H9 (cell line): ENCODE results near the gene IL17RE. TPM values are rescaled to one million over a fixed set of nuclear protein-coding genes. Genes with fewer than 3 reads are reported as not detected.

Experiments
- DNase-seq: peaks from one replicate; pipeline ENCODE4 v3.0.0-alpha.2; 2017
- H2AFZ ChIP-seq: one replicate; pipeline ENCODE4 v1.6.1; 2013; ENCODE audit warnings: mild to moderate bottlenecking, low read length, control low read depth, moderate library complexity
- H2AK5ac ChIP-seq: 2 replicates; pipeline ENCODE4 v1.6.1; 2013; ENCODE audit warnings: low read length, control low read depth, mixed read lengths; ENCODE audit not compliant: insufficient read length
- H2BK120ac ChIP-seq: one replicate; pipeline ENCODE4 v1.6.1; 2013; ENCODE audit warnings: low read depth, mild to moderate bottlenecking, low read length, control low read depth, inconsistent platforms; ENCODE audit not compliant: poor library complexity, severe bottlenecking
- H2BK12ac ChIP-seq: 2 replicates; pipeline ENCODE4 v1.6.1; 2013; ENCODE audit warnings: low read length, control low read depth, mixed read lengths, low read depth; ENCODE audit not compliant: insufficient read length
- H2BK15ac ChIP-seq: 2 replicates; pipeline ENCODE4 v1.6.1; 2013; ENCODE audit warnings: low read depth, low read length, control low read depth
- H2BK20ac ChIP-seq: one replicate; pipeline ENCODE4 v1.6.1; 2013; ENCODE audit warnings: low read depth, mild to moderate bottlenecking, low read length, control low read depth, inconsistent platforms; ENCODE audit not compliant: poor library complexity, severe bottlenecking
- H2BK5ac ChIP-seq: 2 replicates; pipeline ENCODE4 v1.6.1; 2013; ENCODE audit warnings: low read length, control low read depth, mixed read lengths; ENCODE audit not compliant: insufficient read length
- H3K14ac ChIP-seq: 2 replicates; pipeline ENCODE4 v1.6.1; 2013; ENCODE audit warnings: low read length, control low read depth; ENCODE audit not compliant: insufficient read depth
- H3K18ac ChIP-seq: 2 replicates; pipeline ENCODE4 v1.6.1; 2013; ENCODE audit warnings: low read depth, mild to moderate bottlenecking, mixed read lengths, low read length, control low read depth; ENCODE audit not compliant: insufficient read length
- H3K23ac ChIP-seq: 2 replicates; pipeline ENCODE4 v1.6.1; 2013; ENCODE audit warnings: low read length, control low read depth, mixed read lengths, low read depth; ENCODE audit not compliant: insufficient read length
- H3K23me2 ChIP-seq: 2 replicates; pipeline ENCODE4 v1.6.1; 2013; ENCODE audit warnings: low read depth, mild to moderate bottlenecking, mixed read lengths, low read length, control low read depth; ENCODE audit not compliant: insufficient read length, poor library complexity, severe bottlenecking
- H3K27ac ChIP-seq: 2 replicates; pipeline ENCODE4 v1.5.1; 2013; ENCODE audit warnings: low read length, control low read depth, mixed read lengths, low read depth; ENCODE audit not compliant: insufficient read length
- H3K27me3 ChIP-seq: 2 replicates; pipeline ENCODE4 v1.6.1; 2013; ENCODE audit warnings: low read length, control low read depth, inconsistent platforms; ENCODE audit not compliant: insufficient read depth
- H3K4ac ChIP-seq: 2 replicates; pipeline ENCODE4 v1.6.1; 2013; ENCODE audit warnings: low read depth, mild to moderate bottlenecking, control low read depth, inconsistent platforms, low read length, moderate library complexity
- H3K4me1 ChIP-seq: 2 replicates; pipeline ENCODE4 v1.6.1; 2013; ENCODE audit warnings: low read length, control low read depth, inconsistent platforms; ENCODE audit not compliant: insufficient read depth
- H3K4me2 ChIP-seq: 2 replicates; pipeline ENCODE4 v1.6.1; 2013; ENCODE audit warnings: low read length, control low read depth, mixed read lengths; ENCODE audit not compliant: insufficient read length, insufficient read depth
- H3K56ac ChIP-seq: 2 replicates; pipeline ENCODE4 v1.6.1; 2013; ENCODE audit warnings: low read depth, mild to moderate bottlenecking, mixed read lengths, low read length, control low read depth; ENCODE audit not compliant: insufficient read length
- H3K79me1 ChIP-seq: 2 replicates; pipeline ENCODE4 v1.6.1; 2013; ENCODE audit warnings: low read depth, mild to moderate bottlenecking, moderate library complexity, low read length, control low read depth, inconsistent platforms; ENCODE audit not compliant: insufficient read depth, poor library complexity, severe bottlenecking
- H3K79me2 ChIP-seq: 2 replicates; pipeline ENCODE4 v1.6.1; 2013; ENCODE audit warnings: low read length, control low read depth, inconsistent platforms; ENCODE audit not compliant: insufficient read depth
- H3K9ac ChIP-seq: 2 replicates; pipeline ENCODE4 v1.6.1; 2013; ENCODE audit warnings: low read length, control low read depth, mixed read lengths; ENCODE audit not compliant: insufficient read length; ENCODE audit errors: extremely low read depth
- H3K9me3 ChIP-seq: one replicate; pipeline ENCODE4 v1.6.1; 2013; ENCODE audit warnings: low read depth, low read length, inconsistent platforms; ENCODE audit not compliant: control insufficient read depth
- H3T11ph ChIP-seq: one replicate; pipeline ENCODE4 v1.6.1; 2013; ENCODE audit warnings: mild to moderate bottlenecking, low read length, control low read depth, inconsistent platforms
- H4K20me1 ChIP-seq: one replicate; pipeline ENCODE4 v1.6.1; 2013; ENCODE audit not compliant: control insufficient read depth, insufficient read length, insufficient read depth
- H4K5ac ChIP-seq: 2 replicates; pipeline ENCODE4 v1.6.1; 2013; ENCODE audit warnings: low read depth, mild to moderate bottlenecking, mixed read lengths, low read length, control low read depth; ENCODE audit not compliant: insufficient read length
- H4K8ac ChIP-seq: replicated peaks from 2 replicates; pipeline ENCODE4 v1.6.1; 2013; ENCODE audit warnings: low read length, control low read depth, mixed read lengths, low read depth; ENCODE audit not compliant: insufficient read length
- H4K91ac ChIP-seq: 2 replicates; pipeline ENCODE4 v1.6.1; 2013; ENCODE audit warnings: low read depth, mild to moderate bottlenecking, moderate library complexity, mixed read lengths, low read length, control low read depth; ENCODE audit not compliant: insufficient read length
- H3K27ac Mint-ChIP-seq, 3 experiments: 2 replicates in 2 of 3; 3 replicates in 1 of 3; pipeline ENCODE4 v1.8.0; 2020 to 2021; ENCODE audit warnings: mixed read lengths in 3 of 3, mild to moderate bottlenecking in 1 of 3, moderate library complexity in 1 of 3
- H3K27me3 Mint-ChIP-seq: 2 replicates; pipeline ENCODE4 v1.8.0; 2021; ENCODE audit warnings: low read depth, mild to moderate bottlenecking, moderate library complexity, mixed read lengths
- H3K36me3 Mint-ChIP-seq, 3 experiments: 2 replicates in 2 of 3; 3 replicates in 1 of 3; pipeline ENCODE4 v1.8.0; 2020 to 2021; ENCODE audit warnings: low read depth in 3 of 3, mixed read lengths in 3 of 3; ENCODE audit not compliant: insufficient read depth in 1 of 3
- H3K4me1 Mint-ChIP-seq, 2 experiments: 2 replicates each; pipeline ENCODE4 v1.8.0; 2020; ENCODE audit warnings: mixed read lengths in 2 of 2
- H3K4me3 Mint-ChIP-seq, 2 experiments: 2 replicates in 1 of 2; 3 replicates in 1 of 2; pipeline ENCODE4 v1.8.0; 2020 to 2021; ENCODE audit warnings: mild to moderate bottlenecking in 2 of 2, mixed read lengths in 2 of 2, moderate library complexity in 1 of 2
- H3K9me3 Mint-ChIP-seq, 2 experiments: 2 replicates in 1 of 2; 3 replicates in 1 of 2; pipeline ENCODE4 v1.8.0; 2020; ENCODE audit warnings: mild to moderate bottlenecking in 2 of 2, mixed read lengths in 2 of 2, moderate library complexity in 1 of 2
- WGBS: extraction: QIAGEN DNeasy Blood & Tissue Kit; methylation state at CpG from one replicate; pipeline ENCODE4 v1.1.7; 2013; ENCODE audit warnings: missing lambda C conversion rate, low lambda C conversion rate, mixed read lengths; ENCODE audit not compliant: insufficient read length; ENCODE audit errors: extremely low coverage; 5-methylcytosine and 5-hydroxymethylcytosine counted together
- total RNA-seq: library from RNA; stranded (reverse); gene quantifications from 2 replicates; pipeline ENCODE4 v1.2.1, GENCODE V29; 2021
- TF ChIP-seq, protein P1 (sequence below): fragments of 200-600 bp; sonication (generic); conservative IDR thresholded peaks from 3 replicates; pipeline ENCODE4 v1.8.0; 2021; ENCODE audit warnings: antibody characterized with exemption, mild to moderate bottlenecking

IL17RE gene
- total RNA-seq, 1 experiment from 2014 or later = 2.1 TPM

- Histone ChIP-seq H3K14ac (no peak overlapping the region), H4K5ac (no peak overlapping the region), H3K4ac (no peak overlapping the region), H3K27me3 (no peaks in the 10 kb centered on the region), H3K9ac (no peak overlapping the region), H3K56ac (no peak overlapping the region), H3K23me2 (no peaks in the 10 kb centered on the region), H2AK5ac (no peak overlapping the region), H4K8ac (no peak overlapping the region), H2BK120ac (no peak overlapping the region), H2AFZ (no peak overlapping the region), H2BK15ac (no peak overlapping the region), H2BK5ac (no peak overlapping the region), H3K4me1 (no peaks in the 10 kb centered on the region; the same call in 1 of the 2 replicates), H3K23ac (no peak overlapping the region), H3K9me3 (no peaks in the 10 kb centered on the region), H4K91ac (no peak overlapping the region), H3K79me1 (no peaks in the 10 kb centered on the region), H3K79me2 (no peaks in the 10 kb centered on the region), H4K20me1 (no peaks in the 10 kb centered on the region), H3K4me2 (no peak overlapping the region), H3K18ac (no peak overlapping the region), H2BK12ac (no peak overlapping the region), H3K27ac (no peak overlapping the region), H2BK20ac (no peak overlapping the region), H3T11ph (no peak overlapping the region)
- Mint-ChIP-seq H3K27me3 (no peaks in the 10 kb centered on the region), H3K36me3 (peaks cover 3 to 10% (median 10%) of the 10 kb centered on the region in 3 experiments; a peak in 5 of 7 replicates), H3K9me3 (no peaks in the 10 kb centered on the region), H3K4me1 (peaks cover 15 to 27% of the 10 kb centered on the region in 2 experiments), H3K4me3 (no peak overlapping the region; a peak in 1 of 5 replicates), H3K27ac (peak overlapping the region; percentile 10 to 63 (median 25); a peak in 3 of 7 replicates)
- TF ChIP-seq, protein P1, sequence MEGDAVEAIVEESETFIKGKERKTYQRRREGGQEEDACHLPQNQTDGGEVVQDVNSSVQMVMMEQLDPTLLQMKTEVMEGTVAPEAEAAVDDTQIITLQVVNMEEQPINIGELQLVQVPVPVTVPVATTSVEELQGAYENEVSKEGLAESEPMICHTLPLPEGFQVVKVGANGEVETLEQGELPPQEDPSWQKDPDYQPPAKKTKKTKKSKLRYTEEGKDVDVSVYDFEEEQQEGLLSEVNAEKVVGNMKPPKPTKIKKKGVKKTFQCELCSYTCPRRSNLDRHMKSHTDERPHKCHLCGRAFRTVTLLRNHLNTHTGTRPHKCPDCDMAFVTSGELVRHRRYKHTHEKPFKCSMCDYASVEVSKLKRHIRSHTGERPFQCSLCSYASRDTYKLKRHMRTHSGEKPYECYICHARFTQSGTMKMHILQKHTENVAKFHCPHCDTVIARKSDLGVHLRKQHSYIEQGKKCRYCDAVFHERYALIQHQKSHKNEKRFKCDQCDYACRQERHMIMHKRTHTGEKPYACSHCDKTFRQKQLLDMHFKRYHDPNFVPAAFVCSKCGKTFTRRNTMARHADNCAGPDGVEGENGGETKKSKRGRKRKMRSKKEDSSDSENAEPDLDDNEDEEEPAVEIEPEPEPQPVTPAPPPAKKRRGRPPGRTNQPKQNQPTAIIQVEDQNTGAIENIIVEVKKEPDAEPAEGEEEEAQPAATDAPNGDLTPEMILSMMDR = no peak
- no CpG with 5 or more reads among the region's 8 CpGs for WGBS
- no peak for DNase-seq
Observed at GRCh38 chr3:9898467-9899241, 4.0 kb upstream of the IL17RE start.
